ENCODE results near the gene EZR.

Gene EZR

GRCh38 chr6:158739673-158740072 lies 79.5 kb downstream of the EZR start:
- FAIRE-seq (no peak), DNase-seq (ENCODE audit: insufficient read length, low spot score) (no peak)
- no peak for TF ChIP-seq CTCF (IDR thresholded peaks at IDR 0.05; ENCODE audit: insufficient read depth, missing control alignments)

- TF ChIP-seq CTCF (IDR thresholded peaks at IDR 0.05; ENCODE audit: insufficient read depth, missing control alignments), result no peak
- FAIRE-seq, result no peak
- no peak for DNase-seq (ENCODE audit: insufficient read length, low spot score)
Observed at GRCh38 chr6:158737710-158738615, 81.2 kb downstream of the EZR start.

- DNase-seq (ENCODE audit: insufficient read length, low spot score) (no peak), FAIRE-seq (no peak)
- no peak for TF ChIP-seq CTCF (IDR thresholded peaks at IDR 0.05; ENCODE audit: insufficient read depth, missing control alignments)
Observed at GRCh38 chr6:158737082-158737709, 82.0 kb downstream of the EZR start.

- TF ChIP-seq CTCF (IDR thresholded peaks at IDR 0.05; ENCODE audit: insufficient read depth, missing control alignments), result no peak
Observed at GRCh38 chr6:158735009-158735408, 84.2 kb downstream of the EZR start.

GRCh38 chr6:158730541-158730907 lies 88.6 kb downstream of the EZR start:
- no peak for FAIRE-seq
- DNase-seq (ENCODE audit: insufficient read length, low spot score), result no peak
- no peak for TF ChIP-seq CTCF (IDR thresholded peaks at IDR 0.05; ENCODE audit: insufficient read depth, missing control alignments)

More at GRCh38 chr6:158735009-158735408, 84.2 kb downstream of the EZR start:
- no peak for DNase-seq (ENCODE audit: insufficient read length, low spot score)
- no peak for FAIRE-seq

GRCh38 chr6:158729906-158730540 lies 89.1 kb downstream of the EZR start:
- FAIRE-seq, result no peak
- DNase-seq (ENCODE audit: insufficient read length, low spot score), result no peak
- TF ChIP-seq CTCF (IDR thresholded peaks at IDR 0.05; ENCODE audit: insufficient read depth, missing control alignments), result no peak

All from D721Med (cell line).